Effector memory CD8-positive, alpha-beta T cell (primary cell): ENCODE results near the gene CCDC174.

Source experiments
- ATAC-seq: fragments of 150-1000 bp; cut with Tn5 transposase; replicated peaks from 2 replicates; pipeline ENCODE4 v1.10.0; 2021; ENCODE audit warnings: mild to moderate bottlenecking, moderate library complexity
- DNase-seq, 3 experiments: peaks; one replicate each; pipeline ENCODE4 v3.0.0; 2021
- H3K27ac Mint-ChIP-seq, 2 donors: one replicate each; pipeline ENCODE4 v1.8.0; 2022; ENCODE audit warnings: mild to moderate bottlenecking in 2 of 2, mixed read lengths in 2 of 2, moderate library complexity in 2 of 2
- H3K27me3 Mint-ChIP-seq, 2 donors: one replicate each; pipeline ENCODE4 v1.8.0; 2022; ENCODE audit warnings: mixed read lengths in 2 of 2
- H3K36me3 Mint-ChIP-seq: one replicate; pipeline ENCODE4 v1.8.0; 2022; ENCODE audit warnings: mild to moderate bottlenecking, moderate library complexity, mixed read lengths; ENCODE audit not compliant: insufficient read depth
- H3K4me1 Mint-ChIP-seq, 2 donors: one replicate each; pipeline ENCODE4 v1.8.0; 2022; ENCODE audit warnings: low read depth in 2 of 2, mixed read lengths in 2 of 2
- H3K4me3 Mint-ChIP-seq, 2 donors: one replicate each; pipeline ENCODE4 v1.8.0; 2022; ENCODE audit warnings: mild to moderate bottlenecking in 2 of 2, mixed read lengths in 2 of 2, moderate library complexity in 2 of 2
- H3K9me3 Mint-ChIP-seq, 2 donors: one replicate each; pipeline ENCODE4 v1.8.0; 2022; ENCODE audit warnings: mixed read lengths in 2 of 2

CCDC174 gene

GRCh38 chr3:14680115-14680514 is 28.6 kb downstream of the CCDC174 start:
- no peak for ATAC-seq
- no peak for DNase-seq
- Mint-ChIP-seq H3K36me3 (peaks cover 6% of the 10 kb centered on the region), H3K4me1 (no peaks in the 10 kb centered on the region), H3K4me3 (no peak overlapping the region), H3K27me3 (no peaks in the 10 kb centered on the region), H3K27ac (no peak overlapping the region), H3K9me3 (no peaks in the 10 kb centered on the region)

- DNase-seq = no peak
- H3K27me3 Mint-ChIP-seq = no peaks in the 10 kb centered on the region
- H3K36me3 Mint-ChIP-seq = peaks cover 6% of the 10 kb centered on the region
- no peak for ATAC-seq
- H3K4me3 Mint-ChIP-seq = no peak overlapping the region
- H3K9me3 Mint-ChIP-seq = no peaks in the 10 kb centered on the region
- H3K27ac Mint-ChIP-seq = no peak overlapping the region
- H3K4me1 Mint-ChIP-seq = no peaks in the 10 kb centered on the region
These were observed 29.2 kb downstream of the CCDC174 start for GRCh38 chr3:14680716-14681115.

GRCh38 chr3:14684447-14684846 is 32.9 kb downstream of the CCDC174 start:
- Mint-ChIP-seq H3K4me1 (no peaks in the 10 kb centered on the region), H3K4me3 (no peak overlapping the region), H3K9me3 (no peaks in the 10 kb centered on the region), H3K27ac (no peak overlapping the region), H3K36me3 (peaks cover 3% of the 10 kb centered on the region), H3K27me3 (no peaks in the 10 kb centered on the region)
- no peak for DNase-seq
- ATAC-seq = no peak

- Mint-ChIP-seq H3K4me3 (no peak overlapping the region), H3K27me3 (no peaks in the 10 kb centered on the region), H3K4me1 (no peaks in the 10 kb centered on the region), H3K9me3 (no peaks in the 10 kb centered on the region), H3K27ac (no peak overlapping the region), H3K36me3 (peaks cover 3% of the 10 kb centered on the region)
- DNase-seq (no peak), ATAC-seq (no peak)
These were observed 33.6 kb downstream of the CCDC174 start for GRCh38 chr3:14685179-14685578.

GRCh38 chr3:14687360-14687759 is 35.8 kb downstream of the CCDC174 start:
- Mint-ChIP-seq H3K27ac (no peak overlapping the region), H3K27me3 (no peaks in the 10 kb centered on the region), H3K4me3 (no peak overlapping the region), H3K9me3 (no peaks in the 10 kb centered on the region), H3K36me3 (peaks cover 3% of the 10 kb centered on the region), H3K4me1 (no peaks in the 10 kb centered on the region)
- DNase-seq (no peak), ATAC-seq (no peak)

- Mint-ChIP-seq H3K36me3 (peaks cover 3% of the 10 kb centered on the region), H3K9me3 (no peaks in the 10 kb centered on the region), H3K27me3 (no peaks in the 10 kb centered on the region), H3K27ac (no peak overlapping the region), H3K4me1 (no peaks in the 10 kb centered on the region), H3K4me3 (no peak overlapping the region)
- ATAC-seq (no peak), DNase-seq (no peak)
These were observed 37.0 kb downstream of the CCDC174 start for GRCh38 chr3:14688525-14688924.

- no peaks in the 10 kb centered on the region for H3K9me3 Mint-ChIP-seq
- H3K4me3 Mint-ChIP-seq = no peak overlapping the region
- ATAC-seq (no peak), DNase-seq (no peak)
- H3K27me3 Mint-ChIP-seq = no peaks in the 10 kb centered on the region
- no peak overlapping the region for H3K27ac Mint-ChIP-seq
- H3K36me3 Mint-ChIP-seq = no peaks in the 10 kb centered on the region
- no peaks in the 10 kb centered on the region for H3K4me1 Mint-ChIP-seq
These were observed 37.9 kb downstream of the CCDC174 start for GRCh38 chr3:14689247-14689980.

GRCh38 chr3:14691239-14691638 is 39.7 kb downstream of the CCDC174 start:
- Mint-ChIP-seq H3K27ac (no peak overlapping the region), H3K27me3 (no peaks in the 10 kb centered on the region), H3K36me3 (no peaks in the 10 kb centered on the region)

GRCh38 chr3:14691719-14692118 is 40.2 kb downstream of the CCDC174 start:
- Mint-ChIP-seq H3K27ac (no peak overlapping the region), H3K4me3 (no peak overlapping the region), H3K27me3 (no peaks in the 10 kb centered on the region), H3K4me1 (no peaks in the 10 kb centered on the region), H3K9me3 (no peaks in the 10 kb centered on the region), H3K36me3 (no peaks in the 10 kb centered on the region)
- ATAC-seq (no peak), DNase-seq (no peak)

More at GRCh38 chr3:14691239-14691638, 39.7 kb downstream of the CCDC174 start:
- DNase-seq (no peak), ATAC-seq (no peak)
- Mint-ChIP-seq H3K9me3 (no peaks in the 10 kb centered on the region), H3K4me3 (no peak overlapping the region), H3K4me1 (no peaks in the 10 kb centered on the region)

GRCh38 chr3:14698601-14699244 is 47.2 kb downstream of the CCDC174 start:
- no peak for ATAC-seq

GRCh38 chr3:14699643-14700042 is 48.1 kb downstream of the CCDC174 start:
- no peak for DNase-seq

More at GRCh38 chr3:14698601-14699244, 47.2 kb downstream of the CCDC174 start:
- DNase-seq = no peak
- Mint-ChIP-seq H3K27me3 (no peaks in the 10 kb centered on the region), H3K9me3 (no peaks in the 10 kb centered on the region), H3K36me3 (no peaks in the 10 kb centered on the region), H3K4me3 (no peak overlapping the region), H3K4me1 (no peaks in the 10 kb centered on the region), H3K27ac (no peak overlapping the region)

GRCh38 chr3:14700891-14701290 is 49.3 kb downstream of the CCDC174 start:
- H3K27me3 Mint-ChIP-seq = no peaks in the 10 kb centered on the region
- H3K9me3 Mint-ChIP-seq = no peaks in the 10 kb centered on the region

More at GRCh38 chr3:14699643-14700042, 48.1 kb downstream of the CCDC174 start:
- no peak overlapping the region for H3K4me3 Mint-ChIP-seq
- no peak overlapping the region for H3K27ac Mint-ChIP-seq
- H3K9me3 Mint-ChIP-seq = no peaks in the 10 kb centered on the region
- H3K4me1 Mint-ChIP-seq = no peaks in the 10 kb centered on the region
- no peaks in the 10 kb centered on the region for H3K36me3 Mint-ChIP-seq
- ATAC-seq = no peak
- no peaks in the 10 kb centered on the region for H3K27me3 Mint-ChIP-seq

GRCh38 chr3:14701676-14702075 is 50.1 kb downstream of the CCDC174 start:
- H3K27me3 Mint-ChIP-seq = no peaks in the 10 kb centered on the region
- ATAC-seq = no peak
- no peaks in the 10 kb centered on the region for H3K9me3 Mint-ChIP-seq
- no peaks in the 10 kb centered on the region for H3K36me3 Mint-ChIP-seq
- no peaks in the 10 kb centered on the region for H3K4me1 Mint-ChIP-seq
- no peak for DNase-seq
- no peak overlapping the region for H3K27ac Mint-ChIP-seq
- no peak overlapping the region for H3K4me3 Mint-ChIP-seq

More at GRCh38 chr3:14700891-14701290, 49.3 kb downstream of the CCDC174 start:
- Mint-ChIP-seq H3K4me1 (no peaks in the 10 kb centered on the region), H3K27ac (no peak overlapping the region), H3K4me3 (no peak overlapping the region), H3K36me3 (no peaks in the 10 kb centered on the region)
- no peak for DNase-seq
- no peak for ATAC-seq

- Mint-ChIP-seq H3K4me3 (no peak overlapping the region), H3K9me3 (no peaks in the 10 kb centered on the region), H3K27ac (no peak overlapping the region), H3K4me1 (no peaks in the 10 kb centered on the region), H3K27me3 (no peaks in the 10 kb centered on the region), H3K36me3 (no peaks in the 10 kb centered on the region)
- DNase-seq (no peak), ATAC-seq (no peak)
These were observed 51.7 kb downstream of the CCDC174 start for GRCh38 chr3:14703128-14703750.
